ENCODE results near the gene COL9A2.

COL9A2 gene

DNA sequence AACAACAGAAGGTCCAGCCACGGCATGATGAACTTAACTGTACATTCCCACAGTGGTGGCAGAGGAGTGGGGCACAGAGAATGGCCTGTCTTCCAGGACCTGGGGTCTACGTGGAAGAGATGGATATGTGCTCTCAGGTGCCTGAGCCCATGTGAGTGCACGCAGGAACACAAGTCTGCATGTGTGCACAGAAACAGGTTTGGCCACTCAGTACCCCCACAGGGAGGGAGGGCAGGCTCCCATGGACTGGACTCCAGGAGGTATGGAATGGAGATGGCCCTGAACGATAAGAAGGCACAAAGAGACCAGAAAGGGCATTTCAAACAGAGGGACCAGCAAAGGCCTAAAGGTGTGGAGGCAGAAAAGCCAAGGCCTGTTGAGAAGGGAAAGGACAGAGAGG is 10.8 kb downstream of the COL9A2 start:
- TF ChIP-seq POLR2AphosphoS5 (IDR thresholded peaks at IDR 0.05; ENCODE audit: low read depth, low read length): no peak
- no peak for TF ChIP-seq POLR2A (IDR thresholded peaks at IDR 0.05; ENCODE audit: low read depth, low read length)
- no peak for TF ChIP-seq POU2F2 (IDR thresholded peaks at IDR 0.05; ENCODE audit: low read depth, low read length)
- TF ChIP-seq SPI1 (IDR thresholded peaks at IDR 0.05; ENCODE audit: low read depth, low read length): no peak
- no peak for FAIRE-seq
- DNase-seq (ENCODE audit: insufficient read length, low spot score): no peak

DNA sequence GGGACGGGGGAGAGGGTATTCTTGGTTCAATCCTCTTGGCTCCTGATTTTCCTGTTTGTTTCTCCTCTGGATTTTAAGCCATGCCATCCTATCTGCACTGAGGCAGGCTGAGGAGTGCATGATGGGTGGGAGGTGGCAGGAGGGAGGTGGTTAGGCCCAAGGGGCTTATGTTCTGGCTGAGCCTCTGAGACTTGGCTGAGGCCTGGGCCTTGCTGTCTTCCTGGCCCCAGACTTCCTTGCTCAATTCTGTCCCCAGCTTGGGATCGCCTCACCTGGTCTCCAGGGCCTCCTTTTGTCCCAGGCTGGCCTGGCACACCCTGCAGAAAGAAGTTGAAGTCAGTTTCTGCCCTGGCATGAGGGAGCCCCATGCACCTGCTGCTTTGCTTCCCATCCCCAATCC is 11.2 kb downstream of the COL9A2 start:
- FAIRE-seq (no peak), DNase-seq (ENCODE audit: insufficient read length, low spot score) (no peak)
- no peak for TF ChIP-seq TAF1 (IDR thresholded peaks at IDR 0.05; ENCODE audit: low read depth, low read length)
- TF ChIP-seq PAX5 (IDR thresholded peaks at IDR 0.05; ENCODE audit: insufficient read depth, low read length, severe bottlenecking): no peak

DNA sequence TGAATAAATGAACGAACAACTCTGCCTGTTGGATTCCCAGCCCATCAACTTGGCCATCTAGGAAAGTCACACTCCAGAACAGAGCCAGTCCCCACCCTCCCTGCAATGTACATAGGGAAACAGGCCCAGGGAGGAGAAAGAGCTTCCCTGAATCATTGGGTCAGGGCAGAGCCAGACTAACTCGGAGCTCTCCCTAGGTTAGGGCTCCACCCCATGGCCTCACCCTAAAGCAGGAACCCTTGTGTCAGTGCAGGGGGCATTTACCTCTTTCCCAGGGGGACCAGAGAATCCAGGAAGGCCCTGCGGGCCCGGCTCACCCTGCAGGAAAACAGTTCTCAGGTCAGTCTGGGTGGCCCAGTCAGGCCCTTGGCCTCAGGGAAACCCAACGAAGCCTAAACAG is 11.6 kb downstream of the COL9A2 start:
- no peak for FAIRE-seq
- TF ChIP-seq POLR2A (IDR thresholded peaks at IDR 0.05; ENCODE audit: low read depth, low read length) (no peak), TAF1 (IDR thresholded peaks at IDR 0.05; ENCODE audit: low read depth, low read length) (no peak), SPI1 (IDR thresholded peaks at IDR 0.05; ENCODE audit: low read depth, low read length) (no peak), PAX5 (IDR thresholded peaks at IDR 0.05; ENCODE audit: insufficient read depth, low read length, severe bottlenecking) (no peak)
- no peak for DNase-seq (ENCODE audit: insufficient read length, low spot score)

DNA sequence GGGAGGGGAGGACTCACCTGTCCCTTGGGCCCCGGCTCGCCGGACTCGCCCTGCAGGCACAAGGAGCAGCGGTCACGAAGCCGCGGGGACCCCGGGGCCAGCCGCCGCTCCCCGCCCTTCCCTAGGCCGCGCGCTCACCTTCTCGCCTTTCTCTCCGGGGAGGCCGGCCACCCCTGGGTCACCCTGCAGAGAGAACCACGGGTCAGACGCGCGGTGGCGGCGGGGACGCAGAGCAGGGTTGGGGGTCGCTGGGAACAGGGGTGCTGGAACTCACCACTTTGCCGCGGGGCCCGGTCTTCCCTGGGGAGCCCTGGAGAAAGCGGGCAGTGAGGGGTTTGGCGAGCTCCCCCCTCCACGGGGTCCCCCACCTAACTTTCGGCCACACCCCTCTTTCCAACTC is 13.3 kb downstream of the COL9A2 start:
- TF ChIP-seq SPI1 (IDR thresholded peaks at IDR 0.05; ENCODE audit: low read depth, low read length): no peak
- TF ChIP-seq POLR2A (IDR thresholded peaks at IDR 0.05; ENCODE audit: low read depth, low read length): no peak
- TF ChIP-seq POLR2AphosphoS5 (IDR thresholded peaks at IDR 0.05; ENCODE audit: low read depth, low read length): no peak
- TF ChIP-seq TAF1 (IDR thresholded peaks at IDR 0.05; ENCODE audit: low read depth, low read length): no peak
- TF ChIP-seq POU2F2 (IDR thresholded peaks at IDR 0.05; ENCODE audit: low read depth, low read length): no peak
- TF ChIP-seq PAX5 (IDR thresholded peaks at IDR 0.05; ENCODE audit: insufficient read depth, low read length, severe bottlenecking): no peak
- DNase-seq (ENCODE audit: insufficient read length, low spot score) (no peak), FAIRE-seq (no peak)

DNA sequence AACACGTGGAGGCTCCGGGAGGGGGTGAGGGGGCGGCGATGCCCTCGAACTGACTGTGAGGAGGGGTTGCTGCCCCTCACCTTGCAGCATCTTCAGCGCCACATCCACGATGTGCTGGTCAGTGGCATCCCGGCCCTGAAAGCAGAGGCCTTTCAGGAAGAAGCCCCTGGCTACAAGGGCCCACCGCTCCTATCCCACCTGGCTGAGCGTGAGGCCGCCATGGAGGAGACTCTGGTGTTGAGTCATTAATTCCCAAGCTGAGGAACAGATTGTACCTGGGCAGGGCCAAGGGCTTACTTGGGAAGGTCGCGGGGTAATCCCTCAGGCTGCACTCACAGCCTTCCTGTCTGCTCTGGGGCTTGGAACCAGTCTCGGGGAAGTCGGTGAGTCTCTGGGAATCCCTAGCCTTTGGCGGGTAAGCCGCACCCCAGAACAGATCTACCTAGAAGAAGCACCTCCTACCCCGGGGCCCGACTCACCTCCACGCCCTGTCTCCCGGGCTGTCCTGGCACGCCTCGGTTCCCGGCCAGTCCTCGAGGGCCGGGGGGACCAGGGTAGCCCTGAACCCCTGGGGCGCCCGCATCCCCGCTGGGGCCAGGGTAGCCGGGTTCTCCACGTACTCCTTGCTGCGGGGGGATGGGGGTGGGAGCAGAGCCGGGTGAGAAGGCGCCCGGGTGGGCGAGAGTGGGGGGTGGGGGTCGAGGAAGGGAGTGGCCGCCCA is 13.9 kb downstream of the COL9A2 start:
- TF ChIP-seq POLR2AphosphoS5 (IDR thresholded peaks at IDR 0.05; ENCODE audit: low read depth, low read length) (no peak), TAF1 (IDR thresholded peaks at IDR 0.05; ENCODE audit: low read depth, low read length) (no peak), POLR2A (IDR thresholded peaks at IDR 0.05; ENCODE audit: low read depth, low read length) (no peak), POU2F2 (IDR thresholded peaks at IDR 0.05; ENCODE audit: low read depth, low read length) (no peak), PAX5 (IDR thresholded peaks at IDR 0.05; ENCODE audit: insufficient read depth, low read length, severe bottlenecking) (no peak), SPI1 (IDR thresholded peaks at IDR 0.05; ENCODE audit: low read depth, low read length) (no peak)
- FAIRE-seq: no peak
- DNase-seq (ENCODE audit: insufficient read length, low spot score): no peak

DNA sequence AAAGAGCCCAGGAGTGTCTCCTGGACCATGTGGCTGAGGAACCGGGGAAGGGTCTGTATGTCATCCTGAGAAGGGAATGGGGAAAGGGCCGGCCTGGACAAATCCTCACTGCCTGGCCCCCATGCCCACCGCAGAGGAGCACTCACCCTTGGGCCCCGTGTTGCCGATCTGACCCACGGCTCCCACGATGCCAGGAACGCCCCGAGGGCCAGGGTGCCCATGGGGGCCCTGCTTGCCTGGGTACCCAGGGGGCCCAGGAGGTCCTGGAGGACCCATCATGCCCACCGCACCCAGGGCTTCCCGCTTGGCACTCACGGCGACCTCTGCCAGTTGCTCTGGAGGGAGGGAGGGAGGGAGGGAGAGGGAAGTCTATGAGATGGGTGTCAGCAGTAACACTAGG is 14.6 kb downstream of the COL9A2 start:
- TF ChIP-seq TAF1 (IDR thresholded peaks at IDR 0.05; ENCODE audit: low read depth, low read length) (no peak), POLR2AphosphoS5 (IDR thresholded peaks at IDR 0.05; ENCODE audit: low read depth, low read length) (no peak), POU2F2 (IDR thresholded peaks at IDR 0.05; ENCODE audit: low read depth, low read length) (no peak), SPI1 (IDR thresholded peaks at IDR 0.05; ENCODE audit: low read depth, low read length) (no peak)
- FAIRE-seq (no peak), DNase-seq (ENCODE audit: insufficient read length, low spot score) (no peak)

DNA sequence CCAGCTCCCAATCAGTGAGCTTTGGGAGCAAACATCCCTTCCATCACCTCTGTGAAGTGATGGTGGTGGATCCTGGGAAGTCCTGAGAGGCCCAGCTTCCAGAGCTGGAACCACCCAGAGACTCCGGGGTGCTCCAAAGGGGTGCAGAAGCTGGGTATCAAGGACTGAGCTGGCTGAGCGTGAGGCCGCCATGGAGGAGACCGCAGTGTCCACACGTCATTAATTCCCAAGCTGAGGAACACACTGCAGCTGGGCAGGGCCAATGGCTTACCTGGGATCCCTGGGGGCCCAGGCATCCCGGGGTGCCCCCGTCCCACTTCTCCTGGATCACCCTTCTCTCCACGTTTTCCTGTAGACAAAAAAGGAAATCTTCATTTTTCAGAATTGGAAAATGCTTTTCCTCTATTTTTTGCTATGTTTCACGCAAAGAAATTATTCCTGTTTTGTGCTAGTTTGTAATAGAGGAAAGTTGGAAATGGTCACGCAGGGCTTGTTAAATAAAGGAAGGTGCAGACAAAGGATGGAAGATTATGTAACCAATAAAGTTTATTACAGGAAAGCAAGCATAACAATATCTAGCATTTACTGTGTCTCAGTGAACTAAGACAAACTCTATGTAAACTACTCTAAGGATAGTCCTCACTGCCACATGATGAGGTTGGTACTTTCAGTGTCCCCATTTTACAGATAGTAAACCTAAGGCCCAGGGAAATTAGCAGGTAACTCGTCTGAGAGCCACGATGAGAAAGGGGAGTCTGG is 15.4 kb downstream of the COL9A2 start:
- FAIRE-seq: no peak
- no peak for DNase-seq (ENCODE audit: insufficient read length, low spot score)
- TF ChIP-seq PAX5 (IDR thresholded peaks at IDR 0.05; ENCODE audit: insufficient read depth, low read length, severe bottlenecking): no peak
- TF ChIP-seq POLR2AphosphoS5 (IDR thresholded peaks at IDR 0.05; ENCODE audit: low read depth, low read length): no peak
- no peak for TF ChIP-seq SPI1 (IDR thresholded peaks at IDR 0.05; ENCODE audit: low read depth, low read length)
- no peak for TF ChIP-seq TAF1 (IDR thresholded peaks at IDR 0.05; ENCODE audit: low read depth, low read length)
- TF ChIP-seq POLR2A (IDR thresholded peaks at IDR 0.05; ENCODE audit: low read depth, low read length): no peak
- no peak for TF ChIP-seq POU2F2 (IDR thresholded peaks at IDR 0.05; ENCODE audit: low read depth, low read length)

DNA sequence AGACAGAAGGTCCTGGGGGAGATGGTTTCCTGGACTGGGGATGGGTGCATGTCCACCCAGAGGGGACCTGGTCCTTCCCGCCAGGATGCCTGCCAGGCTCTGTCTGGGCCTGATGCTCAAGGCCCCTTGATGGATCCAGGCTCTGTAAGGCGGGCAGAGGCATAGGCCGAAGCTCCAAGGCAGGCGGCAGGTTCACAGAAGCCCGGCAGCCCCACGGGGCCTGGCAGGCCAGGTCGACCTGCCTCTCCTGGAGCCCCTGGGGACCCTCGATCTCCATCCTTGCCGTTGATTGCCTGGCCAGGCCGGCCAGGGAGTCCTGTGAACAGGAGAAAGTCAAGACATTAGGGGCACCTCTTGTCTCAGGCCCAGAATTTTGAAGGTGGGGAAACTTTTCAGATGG is 16.0 kb downstream of the COL9A2 start:
- FAIRE-seq (no peak), DNase-seq (ENCODE audit: insufficient read length, low spot score) (no peak)
- TF ChIP-seq TAF1 (IDR thresholded peaks at IDR 0.05; ENCODE audit: low read depth, low read length): no peak
- TF ChIP-seq POU2F2 (IDR thresholded peaks at IDR 0.05; ENCODE audit: low read depth, low read length): no peak
- TF ChIP-seq POLR2AphosphoS5 (IDR thresholded peaks at IDR 0.05; ENCODE audit: low read depth, low read length): no peak
- no peak for TF ChIP-seq SPI1 (IDR thresholded peaks at IDR 0.05; ENCODE audit: low read depth, low read length)
- TF ChIP-seq POLR2A (IDR thresholded peaks at IDR 0.05; ENCODE audit: low read depth, low read length): no peak
- no peak for TF ChIP-seq PAX5 (IDR thresholded peaks at IDR 0.05; ENCODE audit: insufficient read depth, low read length, severe bottlenecking)

DNA sequence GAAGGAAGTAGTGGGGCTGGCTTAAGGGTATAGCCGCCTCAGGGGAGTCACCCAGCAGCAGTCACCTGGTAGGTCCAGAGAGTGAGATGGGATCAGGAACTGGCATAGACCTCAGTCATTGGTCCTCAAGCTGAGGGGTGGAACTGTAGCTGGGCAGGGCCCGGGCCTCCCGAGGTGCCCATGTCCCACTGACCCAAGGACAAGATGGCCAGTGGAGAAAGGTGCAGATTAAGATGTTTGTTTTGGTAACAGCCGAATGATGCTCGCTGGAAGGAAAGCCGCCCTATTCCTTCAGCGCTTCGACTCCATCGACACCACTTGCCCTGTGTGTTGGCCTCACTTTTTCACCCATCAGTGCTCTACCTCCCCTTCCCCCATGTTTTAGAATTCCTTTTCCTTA is 16.4 kb downstream of the COL9A2 start:
- TF ChIP-seq SPI1 (IDR thresholded peaks at IDR 0.05; ENCODE audit: low read depth, low read length) (no peak), TAF1 (IDR thresholded peaks at IDR 0.05; ENCODE audit: low read depth, low read length) (no peak), POU2F2 (IDR thresholded peaks at IDR 0.05; ENCODE audit: low read depth, low read length) (no peak), PAX5 (IDR thresholded peaks at IDR 0.05; ENCODE audit: insufficient read depth, low read length, severe bottlenecking) (no peak), POLR2A (IDR thresholded peaks at IDR 0.05; ENCODE audit: low read depth, low read length) (no peak), POLR2AphosphoS5 (IDR thresholded peaks at IDR 0.05; ENCODE audit: low read depth, low read length) (no peak)
- DNase-seq (ENCODE audit: insufficient read length, low spot score) (no peak), FAIRE-seq (no peak)

DNA sequence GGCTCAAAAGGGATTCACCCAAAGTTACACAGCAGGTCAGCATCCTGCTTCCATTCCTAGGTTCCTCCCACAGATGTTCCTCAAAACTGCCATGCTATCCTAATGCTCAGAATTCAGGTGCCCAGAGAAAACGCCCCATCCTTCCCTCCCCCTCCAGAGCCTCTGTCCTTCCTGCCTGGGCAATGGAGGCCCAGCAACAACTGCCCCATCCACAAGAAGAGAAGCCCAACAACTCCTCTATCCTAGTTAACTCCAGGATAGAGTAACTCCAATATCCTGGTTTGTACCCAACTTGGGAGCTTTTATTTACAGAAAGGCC is 16.9 kb downstream of the COL9A2 start:
- DNase-seq (ENCODE audit: insufficient read length, low spot score): no peak
- FAIRE-seq: no peak
- TF ChIP-seq POU2F2 (IDR thresholded peaks at IDR 0.05; ENCODE audit: low read depth, low read length): no peak
- TF ChIP-seq TAF1 (IDR thresholded peaks at IDR 0.05; ENCODE audit: low read depth, low read length): no peak
- no peak for TF ChIP-seq SPI1 (IDR thresholded peaks at IDR 0.05; ENCODE audit: low read depth, low read length)
- no peak for TF ChIP-seq POLR2AphosphoS5 (IDR thresholded peaks at IDR 0.05; ENCODE audit: low read depth, low read length)
- no peak for TF ChIP-seq POLR2A (IDR thresholded peaks at IDR 0.05; ENCODE audit: low read depth, low read length)
- no peak for TF ChIP-seq PAX5 (IDR thresholded peaks at IDR 0.05; ENCODE audit: insufficient read depth, low read length, severe bottlenecking)

Data from GM12891 (cell line).